ENCODE data around the gene PHF2.
"Not testable (repeated sequence)": the region's sequence is repeated elsewhere in the genome, so short reads cannot be mapped to it uniquely, and the experiment has no call there.

PHF2 gene

DNA sequence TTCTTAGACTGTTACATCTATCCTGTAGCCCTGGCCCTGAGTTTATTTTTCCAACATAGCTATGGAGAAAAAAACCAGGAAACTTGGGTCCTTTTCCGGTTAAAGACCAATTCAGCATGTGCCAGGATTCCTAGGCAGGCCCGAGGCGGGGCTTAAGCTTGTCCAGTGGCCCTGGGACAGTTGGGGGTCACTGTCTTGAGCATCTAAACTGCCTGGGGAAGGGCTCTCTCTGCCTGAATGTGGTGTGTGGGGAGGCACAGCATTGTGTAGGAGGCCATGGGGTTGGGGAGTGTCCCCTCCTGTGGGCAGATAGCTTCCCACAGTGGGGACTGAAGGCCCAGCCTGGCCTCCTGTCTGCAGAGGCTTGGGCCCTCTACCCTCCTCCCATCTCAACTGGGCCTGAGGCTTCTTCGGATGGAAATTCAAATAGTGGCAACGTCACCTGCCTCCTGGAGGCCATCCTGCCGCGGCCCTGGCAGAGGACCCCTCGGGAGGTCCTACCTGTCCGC is 88.8 kb downstream of the PHF2 start:
- Histone ChIP-seq H3K27me3 (ENCODE audit: control insufficient read depth in 3 of 3, insufficient read depth in 3 of 3, low read depth in 1 of 3, low read length in 3 of 3) (no peaks in the 10 kb centered on the region), H2AK5ac (ENCODE audit: low read depth, low read length) (no peak overlapping the region), H3K18ac (ENCODE audit: low read length) (no peak overlapping the region), H3K9ac (ENCODE audit: low read depth, low read length, poor library complexity) (no peak overlapping the region), H3K4me2 (ENCODE audit: insufficient read depth, low read length, poor library complexity, severe bottlenecking) (no peak overlapping the region), H3K14ac (ENCODE audit: low read length) (peak overlapping the region; percentile 38), H2BK5ac (ENCODE audit: low read length) (no peak overlapping the region), H3K9me3 (replicated peaks in 1 of 2; ENCODE audit: control insufficient read depth in 2 of 2, insufficient read depth in 1 of 2, low read depth in 1 of 2, low read length in 2 of 2) (peaks cover 0 to 2% of the 10 kb centered on the region in 2 donors), H2BK120ac (ENCODE audit: low read depth, low read length) (no peak overlapping the region), H3K79me1 (ENCODE audit: low read depth, low read length) (peaks cover 2% of the 10 kb centered on the region), H2BK15ac (ENCODE audit: low read length) (no peak overlapping the region), H2AFZ (ENCODE audit: low read length) (no peak overlapping the region), H3K36me3 (replicated peaks in 1 of 2; ENCODE audit: control insufficient read depth in 2 of 2, insufficient read depth in 2 of 2, low read length in 2 of 2) (peaks cover 14 to 59% of the 10 kb centered on the region in 2 donors), H3K4ac (ENCODE audit: low read length) (no peak overlapping the region), H3K4me1 (ENCODE audit: control insufficient read depth in 2 of 2, insufficient read depth in 1 of 2, low read depth in 1 of 2, low read length in 2 of 2) (peaks cover 7 to 9% of the 10 kb centered on the region in 2 donors), H4K8ac (ENCODE audit: low read depth, low read length) (no peak overlapping the region), H3K4me3 (ENCODE audit: low read length in 2 of 2) (no peak overlapping the region), H3K23ac (ENCODE audit: low read depth, low read length, poor library complexity) (no peak overlapping the region), H4K91ac (ENCODE audit: low read depth, low read length, poor library complexity) (no peak overlapping the region), H3K27ac (replicated peaks; ENCODE audit: low read length) (no peak overlapping the region), H2BK12ac (ENCODE audit: low read length) (no peak overlapping the region)
- no peak for DNase-seq (ENCODE audit: low spot score)
- WGBS, 2 donors (ENCODE audit: extremely low coverage in 2 of 2, insufficient read length in 2 of 2, insufficient replicate concordance in 1 of 2): no CpG with 5 or more reads among the region's 9 CpGs

DNA sequence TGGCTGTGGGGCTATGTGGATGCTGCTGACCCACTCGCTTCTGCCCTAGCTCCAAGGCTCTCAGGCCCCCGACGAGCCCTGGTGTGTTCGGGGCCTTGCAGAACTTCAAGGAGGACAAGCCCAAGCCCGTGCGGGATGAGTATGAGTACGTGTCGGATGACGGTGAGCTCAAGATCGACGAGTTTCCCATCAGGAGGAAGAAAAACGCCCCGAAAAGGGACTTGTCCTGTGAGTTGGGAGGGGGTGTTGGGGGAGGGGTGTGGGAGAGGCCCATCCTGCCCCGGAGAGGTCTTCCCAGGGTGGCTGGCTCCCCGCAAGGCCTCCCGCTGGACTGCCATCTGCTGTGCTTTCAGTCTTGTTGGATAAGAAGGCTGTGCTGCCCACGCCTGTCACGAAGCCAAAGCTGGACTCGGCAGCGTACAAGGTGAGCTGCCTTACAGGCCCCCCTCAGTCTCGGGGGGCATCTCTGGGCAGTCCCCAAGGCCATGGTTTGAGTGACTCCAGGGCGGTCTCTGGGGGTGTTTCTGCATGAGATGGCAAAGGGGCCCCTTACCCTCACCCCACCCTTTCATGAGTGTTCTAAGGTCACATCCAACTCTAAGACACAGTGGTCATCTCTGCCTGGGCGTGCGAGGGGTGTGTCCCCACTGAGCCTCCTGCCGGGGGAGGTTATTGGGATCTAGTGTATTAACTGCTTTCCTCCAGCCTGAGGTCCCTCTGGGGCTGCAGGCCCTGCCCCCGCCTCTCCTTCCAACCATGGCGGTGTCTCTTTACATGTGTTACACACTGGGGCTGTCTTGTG is 89.5 kb downstream of the PHF2 start:
- H4K8ac ChIP-seq (ENCODE audit: low read depth, low read length): no peak overlapping the region
- peak overlapping the region; percentile 34 for H3K23ac ChIP-seq (ENCODE audit: low read depth, low read length, poor library complexity)
- no peak overlapping the region for H2BK12ac ChIP-seq (ENCODE audit: low read length)
- H2BK15ac ChIP-seq (ENCODE audit: low read length): no peak overlapping the region
- peaks cover 12 to 53% of the 10 kb centered on the region in 2 donors for H3K36me3 ChIP-seq (replicated peaks in 1 of 2; ENCODE audit: control insufficient read depth in 2 of 2, insufficient read depth in 2 of 2, low read length in 2 of 2)
- no peak overlapping the region for H2AFZ ChIP-seq (ENCODE audit: low read length)
- H3K4me1 ChIP-seq (ENCODE audit: control insufficient read depth in 2 of 2, insufficient read depth in 1 of 2, low read depth in 1 of 2, low read length in 2 of 2): peaks cover 7 to 9% of the 10 kb centered on the region in 2 donors
- H2BK5ac ChIP-seq (ENCODE audit: low read length): peak overlapping the region; percentile 39
- peak overlapping the region; percentile 2 for H3K9ac ChIP-seq (ENCODE audit: low read depth, low read length, poor library complexity)
- H2AK5ac ChIP-seq (ENCODE audit: low read depth, low read length): no peak overlapping the region
- DNase-seq (ENCODE audit: low spot score): no peak
- no peaks in the 10 kb centered on the region for H3K27me3 ChIP-seq (ENCODE audit: control insufficient read depth in 3 of 3, insufficient read depth in 3 of 3, low read depth in 1 of 3, low read length in 3 of 3)
- H3K18ac ChIP-seq (ENCODE audit: low read length): no peak overlapping the region
- H3K27ac ChIP-seq (replicated peaks; ENCODE audit: low read length): no peak overlapping the region
- no CpG with 5 or more reads among the region's 27 CpGs for WGBS, 2 donors (ENCODE audit: extremely low coverage in 2 of 2, insufficient read length in 2 of 2, insufficient replicate concordance in 1 of 2)
- peaks cover 0 to 2% of the 10 kb centered on the region in 2 donors for H3K9me3 ChIP-seq (replicated peaks in 1 of 2; ENCODE audit: control insufficient read depth in 2 of 2, insufficient read depth in 1 of 2, low read depth in 1 of 2, low read length in 2 of 2)
- no peak overlapping the region for H3K4me3 ChIP-seq (ENCODE audit: low read length in 2 of 2)
- H4K91ac ChIP-seq (ENCODE audit: low read depth, low read length, poor library complexity): no peak overlapping the region
- H3K14ac ChIP-seq (ENCODE audit: low read length): no peak overlapping the region
- no peak overlapping the region for H2BK120ac ChIP-seq (ENCODE audit: low read depth, low read length)
- peaks cover 3% of the 10 kb centered on the region for H3K79me1 ChIP-seq (ENCODE audit: low read depth, low read length)
- no peak overlapping the region for H3K4ac ChIP-seq (ENCODE audit: low read length)
- no peak overlapping the region for H3K4me2 ChIP-seq (ENCODE audit: insufficient read depth, low read length, poor library complexity, severe bottlenecking)

DNA sequence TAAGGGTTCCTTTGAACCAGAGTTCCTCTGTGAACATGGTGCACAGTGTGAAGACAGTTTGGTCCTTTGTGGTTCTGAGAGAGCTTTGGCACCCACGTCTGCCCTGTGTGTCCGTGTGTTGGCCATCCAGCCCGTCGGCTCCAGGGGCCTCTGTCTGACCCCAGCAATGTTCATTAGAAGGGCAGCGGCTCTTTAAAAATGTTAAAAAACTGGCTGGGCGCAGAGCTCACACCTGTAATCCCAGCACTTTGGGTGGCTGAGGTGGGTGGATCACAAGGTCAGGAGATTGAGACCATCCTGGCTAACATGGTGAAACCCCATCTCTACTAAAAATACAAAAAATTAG is 90.0 kb downstream of the PHF2 start:
- H4K91ac ChIP-seq (ENCODE audit: low read depth, low read length, poor library complexity); H3K4me2 ChIP-seq (ENCODE audit: insufficient read depth, low read length, poor library complexity, severe bottlenecking); H3K18ac ChIP-seq (ENCODE audit: low read length); H2BK15ac ChIP-seq (ENCODE audit: low read length); H3K4ac ChIP-seq (ENCODE audit: low read length); H3K4me1 ChIP-seq (ENCODE audit: control insufficient read depth in 2 of 2, insufficient read depth in 1 of 2, low read depth in 1 of 2, low read length in 2 of 2); H3K27ac ChIP-seq (replicated peaks; ENCODE audit: low read length); H2AK5ac ChIP-seq (ENCODE audit: low read depth, low read length); H2AFZ ChIP-seq (ENCODE audit: low read length); DNase-seq (ENCODE audit: low spot score); H4K8ac ChIP-seq (ENCODE audit: low read depth, low read length); H3K79me1 ChIP-seq (ENCODE audit: low read depth, low read length); H3K4me3 ChIP-seq (ENCODE audit: low read length in 2 of 2); H3K9me3 ChIP-seq (replicated peaks in 1 of 2; ENCODE audit: control insufficient read depth in 2 of 2, insufficient read depth in 1 of 2, low read depth in 1 of 2, low read length in 2 of 2); H2BK12ac ChIP-seq (ENCODE audit: low read length); H3K27me3 ChIP-seq (ENCODE audit: control insufficient read depth in 3 of 3, insufficient read depth in 3 of 3, low read depth in 1 of 3, low read length in 3 of 3); H3K14ac ChIP-seq (ENCODE audit: low read length); H2BK120ac ChIP-seq (ENCODE audit: low read depth, low read length): not testable (repeated sequence)
- Histone ChIP-seq H3K9ac (ENCODE audit: low read depth, low read length, poor library complexity) (peak overlapping the region; percentile 2), H2BK5ac (ENCODE audit: low read length) (peak overlapping the region; percentile 39), H3K23ac (ENCODE audit: low read depth, low read length, poor library complexity) (peak overlapping the region; percentile 34), H3K36me3 (replicated peaks in 1 of 2; ENCODE audit: control insufficient read depth in 2 of 2, insufficient read depth in 2 of 2, low read length in 2 of 2) (peaks cover 12 to 52% of the 10 kb centered on the region in 2 donors)
- WGBS, 2 donors (ENCODE audit: extremely low coverage in 2 of 2, insufficient read length in 2 of 2, insufficient replicate concordance in 1 of 2): no CpG with 5 or more reads among the region's 6 CpGs

DNA sequence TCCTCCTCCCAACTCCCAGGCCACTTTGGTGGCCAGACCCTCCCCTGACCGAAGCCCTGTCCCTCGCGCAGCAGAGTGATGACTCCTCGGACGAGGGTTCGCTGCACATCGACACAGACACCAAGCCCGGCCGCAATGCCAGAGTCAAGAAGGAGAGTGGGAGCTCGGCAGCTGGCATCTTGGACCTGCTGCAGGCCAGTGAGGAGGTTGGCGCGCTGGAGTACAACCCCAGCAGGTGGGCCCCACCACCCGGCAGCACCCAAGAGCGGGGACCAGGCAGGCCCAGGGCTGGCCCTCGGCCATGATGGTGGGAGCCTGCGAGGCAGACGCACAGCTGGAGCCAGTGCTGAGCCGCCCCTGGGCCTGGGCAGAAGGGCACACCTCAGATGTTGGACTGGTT is 90.6 kb downstream of the PHF2 start:
- H3K23ac ChIP-seq (ENCODE audit: low read depth, low read length, poor library complexity): peak overlapping the region; percentile 73
- no CpG with 5 or more reads among the region's 18 CpGs for WGBS, 2 donors (ENCODE audit: extremely low coverage in 2 of 2, insufficient read length in 2 of 2, insufficient replicate concordance in 1 of 2)
- H3K36me3 ChIP-seq (replicated peaks in 1 of 2; ENCODE audit: control insufficient read depth in 2 of 2, insufficient read depth in 2 of 2, low read length in 2 of 2): peaks cover 12 to 46% of the 10 kb centered on the region in 2 donors
- no peak overlapping the region for H2AFZ ChIP-seq (ENCODE audit: low read length)
- peak overlapping the region; percentile 66 for H3K4ac ChIP-seq (ENCODE audit: low read length)
- H4K8ac ChIP-seq (ENCODE audit: low read depth, low read length): no peak overlapping the region
- no peak overlapping the region for H3K4me3 ChIP-seq (ENCODE audit: low read length in 2 of 2)
- no peak overlapping the region for H4K91ac ChIP-seq (ENCODE audit: low read depth, low read length, poor library complexity)
- H2BK15ac ChIP-seq (ENCODE audit: low read length): no peak overlapping the region
- no peak overlapping the region for H3K4me2 ChIP-seq (ENCODE audit: insufficient read depth, low read length, poor library complexity, severe bottlenecking)
- H2AK5ac ChIP-seq (ENCODE audit: low read depth, low read length): no peak overlapping the region
- no peaks in the 10 kb centered on the region for H3K27me3 ChIP-seq (ENCODE audit: control insufficient read depth in 3 of 3, insufficient read depth in 3 of 3, low read depth in 1 of 3, low read length in 3 of 3)
- H2BK12ac ChIP-seq (ENCODE audit: low read length): no peak overlapping the region
- peaks cover 7 to 9% of the 10 kb centered on the region in 2 donors for H3K4me1 ChIP-seq (ENCODE audit: control insufficient read depth in 2 of 2, insufficient read depth in 1 of 2, low read depth in 1 of 2, low read length in 2 of 2)
- H2BK120ac ChIP-seq (ENCODE audit: low read depth, low read length): no peak overlapping the region
- peaks cover 5% of the 10 kb centered on the region for H3K79me1 ChIP-seq (ENCODE audit: low read depth, low read length)
- H3K27ac ChIP-seq (replicated peaks; ENCODE audit: low read length): no peak overlapping the region
- DNase-seq (ENCODE audit: low spot score): no peak
- peak overlapping the region; percentile 28 for H3K18ac ChIP-seq (ENCODE audit: low read length)
- H3K14ac ChIP-seq (ENCODE audit: low read length): no peak overlapping the region
- H3K9ac ChIP-seq (ENCODE audit: low read depth, low read length, poor library complexity): peak overlapping the region; percentile 77
- peaks cover 0 to 2% of the 10 kb centered on the region in 2 donors for H3K9me3 ChIP-seq (replicated peaks in 1 of 2; ENCODE audit: control insufficient read depth in 2 of 2, insufficient read depth in 1 of 2, low read depth in 1 of 2, low read length in 2 of 2)
- H2BK5ac ChIP-seq (ENCODE audit: low read length): no peak overlapping the region
